SK-N-SH treated with all-trans-retinoic acid at 6 μM for 48 hours (cell line): ENCODE measurements around the gene KIF5B.

ENCODE experiments used
- ARNTL ChIP-seq: fragments of 450-650 bp; formaldehyde crosslinking; IDR thresholded peaks from 2 replicates; pipeline ENCODE4 v1.5.0; 2020; ENCODE audit warnings: low read depth, mild to moderate bottlenecking, moderate library complexity, borderline replicate concordance
- ESRRG ChIP-seq: fragments of 250-450 bp; sonication (Bioruptor Pico); IDR thresholded peaks from 2 replicates; pipeline ENCODE4 v1.6.1; 2021; ENCODE audit warnings: mild to moderate bottlenecking
- PPARA ChIP-seq: fragments of 250-450 bp; sonication (Bioruptor Pico); IDR thresholded peaks from 2 replicates; pipeline ENCODE4 v1.5.0; 2020; ENCODE audit warnings: mild to moderate bottlenecking, borderline replicate concordance
- RARB ChIP-seq: fragments of 250-450 bp; sonication (Bioruptor Pico); IDR thresholded peaks from 2 replicates; pipeline ENCODE4 v1.8.0; 2021; ENCODE audit warnings: mild to moderate bottlenecking, moderate library complexity
- TOX ChIP-seq: fragments of 250-450 bp; sonication (Bioruptor Pico); IDR thresholded peaks from 2 replicates; pipeline ENCODE4 v1.8.0; 2021; ENCODE audit warnings: mild to moderate bottlenecking, moderate library complexity, borderline replicate concordance
- ZC3H10 ChIP-seq: fragments of 250-450 bp; sonication (Bioruptor Pico); IDR thresholded peaks from 2 replicates; pipeline ENCODE4 v1.5.1; 2021; ENCODE audit warnings: mild to moderate bottlenecking, moderate library complexity
- ZFP3 ChIP-seq: fragments of 250-450 bp; sonication (Bioruptor Pico); IDR thresholded peaks from 2 replicates; pipeline ENCODE4 v1.5.0; 2020; ENCODE audit warnings: mild to moderate bottlenecking, moderate library complexity
- ZNF8 ChIP-seq: fragments of 450-650 bp; formaldehyde crosslinking; IDR thresholded peaks from 2 replicates; pipeline ENCODE4 v1.5.0; 2020; ENCODE audit warnings: mild to moderate bottlenecking, moderate library complexity
- TF ChIP-seq, protein P1 (sequence below): fragments of 250-450 bp; sonication (Bioruptor Pico); IDR thresholded peaks from 2 replicates; pipeline ENCODE4 v1.8.0; 2020; ENCODE audit warnings: mild to moderate bottlenecking, moderate library complexity, borderline replicate concordance
- TF ChIP-seq, protein P2 (sequence below): fragments of 250-450 bp; sonication (Bioruptor Pico); IDR thresholded peaks from 2 replicates; pipeline ENCODE4 v1.5.1; 2020; ENCODE audit warnings: low read depth, mild to moderate bottlenecking, moderate library complexity
- TF ChIP-seq, protein P3 (sequence below): fragments of 250-450 bp; sonication (Bioruptor Pico); IDR thresholded peaks from 2 replicates; pipeline ENCODE4 v1.5.0; 2020; ENCODE audit warnings: mild to moderate bottlenecking, moderate library complexity
- TF ChIP-seq, protein P4 (sequence below): fragments of 250-450 bp; sonication (Bioruptor Pico); IDR thresholded peaks from 2 replicates; pipeline ENCODE4 v1.8.0; 2021; ENCODE audit warnings: low read depth, mild to moderate bottlenecking, moderate library complexity, borderline replicate concordance

DNA sequence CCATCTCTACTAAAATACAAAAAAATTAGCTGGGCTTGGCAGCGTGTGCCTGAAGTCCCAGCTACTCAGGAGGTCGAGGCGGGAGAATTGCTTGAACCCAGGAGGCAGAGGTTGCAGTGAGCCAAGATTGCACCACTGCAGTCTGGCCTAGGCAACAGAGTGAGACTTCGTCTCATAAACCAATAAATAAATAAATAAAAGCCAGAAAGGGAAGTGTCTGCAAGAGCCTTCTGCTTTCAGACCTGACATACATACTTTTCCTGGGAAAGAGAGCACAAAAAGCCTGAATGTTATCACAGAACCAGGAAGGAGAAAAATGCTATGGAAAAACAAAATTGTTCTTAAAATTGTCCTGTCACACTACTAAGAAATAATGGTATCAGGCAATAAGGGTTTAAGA lies 4.1 kb upstream of the KIF5B start:
- TF ChIP-seq TOX (CRISPR knock-in tag) (no peak), RARB (CRISPR knock-in tag) (no peak), ARNTL (CRISPR knock-in tag) (no peak), ZNF8 (no peak), ZC3H10 (CRISPR knock-in tag) (no peak), ZFP3 (CRISPR knock-in tag) (no peak), ESRRG (CRISPR knock-in tag) (no peak), PPARA (CRISPR knock-in tag) (no peak)
- TF ChIP-seq, protein P1, sequence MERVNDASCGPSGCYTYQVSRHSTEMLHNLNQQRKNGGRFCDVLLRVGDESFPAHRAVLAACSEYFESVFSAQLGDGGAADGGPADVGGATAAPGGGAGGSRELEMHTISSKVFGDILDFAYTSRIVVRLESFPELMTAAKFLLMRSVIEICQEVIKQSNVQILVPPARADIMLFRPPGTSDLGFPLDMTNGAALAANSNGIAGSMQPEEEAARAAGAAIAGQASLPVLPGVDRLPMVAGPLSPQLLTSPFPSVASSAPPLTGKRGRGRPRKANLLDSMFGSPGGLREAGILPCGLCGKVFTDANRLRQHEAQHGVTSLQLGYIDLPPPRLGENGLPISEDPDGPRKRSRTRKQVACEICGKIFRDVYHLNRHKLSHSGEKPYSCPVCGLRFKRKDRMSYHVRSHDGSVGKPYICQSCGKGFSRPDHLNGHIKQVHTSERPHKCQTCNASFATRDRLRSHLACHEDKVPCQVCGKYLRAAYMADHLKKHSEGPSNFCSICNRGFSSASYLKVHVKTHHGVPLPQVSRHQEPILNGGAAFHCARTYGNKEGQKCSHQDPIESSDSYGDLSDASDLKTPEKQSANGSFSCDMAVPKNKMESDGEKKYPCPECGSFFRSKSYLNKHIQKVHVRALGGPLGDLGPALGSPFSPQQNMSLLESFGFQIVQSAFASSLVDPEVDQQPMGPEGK, result no peak
- TF ChIP-seq, protein P2, sequence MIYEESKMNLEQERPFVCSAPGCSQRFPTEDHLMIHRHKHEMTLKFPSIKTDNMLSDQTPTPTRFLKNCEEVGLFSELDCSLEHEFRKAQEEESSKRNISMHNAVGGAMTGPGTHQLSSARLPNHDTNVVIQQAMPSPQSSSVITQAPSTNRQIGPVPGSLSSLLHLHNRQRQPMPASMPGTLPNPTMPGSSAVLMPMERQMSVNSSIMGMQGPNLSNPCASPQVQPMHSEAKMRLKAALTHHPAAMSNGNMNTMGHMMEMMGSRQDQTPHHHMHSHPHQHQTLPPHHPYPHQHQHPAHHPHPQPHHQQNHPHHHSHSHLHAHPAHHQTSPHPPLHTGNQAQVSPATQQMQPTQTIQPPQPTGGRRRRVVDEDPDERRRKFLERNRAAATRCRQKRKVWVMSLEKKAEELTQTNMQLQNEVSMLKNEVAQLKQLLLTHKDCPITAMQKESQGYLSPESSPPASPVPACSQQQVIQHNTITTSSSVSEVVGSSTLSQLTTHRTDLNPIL (CRISPR knock-in tag), result no peak
- TF ChIP-seq, protein P3, sequence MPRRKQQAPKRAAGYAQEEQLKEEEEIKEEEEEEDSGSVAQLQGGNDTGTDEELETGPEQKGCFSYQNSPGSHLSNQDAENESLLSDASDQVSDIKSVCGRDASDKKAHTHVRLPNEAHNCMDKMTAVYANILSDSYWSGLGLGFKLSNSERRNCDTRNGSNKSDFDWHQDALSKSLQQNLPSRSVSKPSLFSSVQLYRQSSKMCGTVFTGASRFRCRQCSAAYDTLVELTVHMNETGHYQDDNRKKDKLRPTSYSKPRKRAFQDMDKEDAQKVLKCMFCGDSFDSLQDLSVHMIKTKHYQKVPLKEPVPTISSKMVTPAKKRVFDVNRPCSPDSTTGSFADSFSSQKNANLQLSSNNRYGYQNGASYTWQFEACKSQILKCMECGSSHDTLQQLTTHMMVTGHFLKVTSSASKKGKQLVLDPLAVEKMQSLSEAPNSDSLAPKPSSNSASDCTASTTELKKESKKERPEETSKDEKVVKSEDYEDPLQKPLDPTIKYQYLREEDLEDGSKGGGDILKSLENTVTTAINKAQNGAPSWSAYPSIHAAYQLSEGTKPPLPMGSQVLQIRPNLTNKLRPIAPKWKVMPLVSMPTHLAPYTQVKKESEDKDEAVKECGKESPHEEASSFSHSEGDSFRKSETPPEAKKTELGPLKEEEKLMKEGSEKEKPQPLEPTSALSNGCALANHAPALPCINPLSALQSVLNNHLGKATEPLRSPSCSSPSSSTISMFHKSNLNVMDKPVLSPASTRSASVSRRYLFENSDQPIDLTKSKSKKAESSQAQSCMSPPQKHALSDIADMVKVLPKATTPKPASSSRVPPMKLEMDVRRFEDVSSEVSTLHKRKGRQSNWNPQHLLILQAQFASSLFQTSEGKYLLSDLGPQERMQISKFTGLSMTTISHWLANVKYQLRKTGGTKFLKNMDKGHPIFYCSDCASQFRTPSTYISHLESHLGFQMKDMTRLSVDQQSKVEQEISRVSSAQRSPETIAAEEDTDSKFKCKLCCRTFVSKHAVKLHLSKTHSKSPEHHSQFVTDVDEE, result no peak
- TF ChIP-seq, protein P4, sequence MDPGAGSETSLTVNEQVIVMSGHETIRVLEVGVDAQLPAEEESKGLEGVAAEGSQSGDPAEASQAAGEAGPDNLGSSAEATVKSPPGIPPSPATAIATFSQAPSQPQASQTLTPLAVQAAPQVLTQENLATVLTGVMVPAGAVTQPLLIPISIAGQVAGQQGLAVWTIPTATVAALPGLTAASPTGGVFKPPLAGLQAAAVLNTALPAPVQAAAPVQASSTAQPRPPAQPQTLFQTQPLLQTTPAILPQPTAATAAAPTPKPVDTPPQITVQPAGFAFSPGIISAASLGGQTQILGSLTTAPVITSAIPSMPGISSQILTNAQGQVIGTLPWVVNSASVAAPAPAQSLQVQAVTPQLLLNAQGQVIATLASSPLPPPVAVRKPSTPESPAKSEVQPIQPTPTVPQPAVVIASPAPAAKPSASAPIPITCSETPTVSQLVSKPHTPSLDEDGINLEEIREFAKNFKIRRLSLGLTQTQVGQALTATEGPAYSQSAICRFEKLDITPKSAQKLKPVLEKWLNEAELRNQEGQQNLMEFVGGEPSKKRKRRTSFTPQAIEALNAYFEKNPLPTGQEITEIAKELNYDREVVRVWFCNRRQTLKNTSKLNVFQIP, result no peak
